MCF 10A (cell line): ENCODE results near the gene TERT. TPM values are rescaled to one million over a fixed set of nuclear protein-coding genes. Genes with fewer than 3 reads are reported as not detected.

Experiments used
- BruUV-seq: library from RNA; stranded (reverse); fragments of 400-500 nt; replicated peaks from 2 replicates; lab custom pipeline; 2021; lab: Mats Ljungman, UMichigan
- CTCF ChIA-PET: fragments of 300-600 bp; sonication (Branson Sonifier 250); formaldehyde crosslinking; extraction: SDS; loops from one replicate; lab custom pipeline; 2021; ENCODE audit warnings: antibody characterized with exemption, inconsistent platforms; lab: Yijun Ruan, JAX
- POLR2A ChIA-PET: fragments of 300-600, 350-650 bp; sonication (Branson Sonifier 250); formaldehyde crosslinking; extraction: SDS; loops from one replicate; lab custom pipeline; 2020; ENCODE audit warnings: antibody characterized with exemption, inconsistent platforms; lab: Yijun Ruan, JAX
- DNase-seq: peaks from one replicate; pipeline ENCODE4 v3.0.0-alpha.2; 2018; ENCODE audit not compliant: unreplicated experiment
- H3K27ac Mint-ChIP-seq: one replicate; pipeline ENCODE4 v1.8.0; 2022; ENCODE audit warnings: mild to moderate bottlenecking, low read depth, mixed read lengths; ENCODE audit not compliant: unreplicated experiment
- H3K27me3 Mint-ChIP-seq: one replicate; pipeline ENCODE4 v1.8.0; 2022; ENCODE audit warnings: mixed read lengths; ENCODE audit not compliant: insufficient read depth, unreplicated experiment
- H3K36me3 Mint-ChIP-seq: one replicate; pipeline ENCODE4 v1.8.0; 2022; ENCODE audit warnings: mild to moderate bottlenecking, moderate library complexity, mixed read lengths; ENCODE audit not compliant: insufficient read depth, unreplicated experiment
- H3K4me1 Mint-ChIP-seq: one replicate; pipeline ENCODE4 v1.8.0; 2022; ENCODE audit warnings: mixed read lengths; ENCODE audit not compliant: insufficient read depth, unreplicated experiment
- H3K4me3 Mint-ChIP-seq: one replicate; pipeline ENCODE4 v1.8.0; 2022; ENCODE audit warnings: mild to moderate bottlenecking, moderate library complexity, mixed read lengths; ENCODE audit not compliant: unreplicated experiment
- H3K9me3 Mint-ChIP-seq: one replicate; pipeline ENCODE4 v1.8.0; 2022; ENCODE audit warnings: mixed read lengths; ENCODE audit not compliant: unreplicated experiment
- intact Hi-C: fragments of 100-400 bp; cut with micrococcal nuclease; formaldehyde crosslinking; loops from 2 replicates; pipeline ENCODE4 v1.14.1; 2022
- total RNA-seq: library from RNA; stranded (reverse); gene quantifications from 2 replicates; pipeline ENCODE4 v1.2.3, GENCODE V29; 2022
- TF ChIP-seq, protein P1 (sequence below): fragments of 200-600 bp; IDR thresholded peaks from one replicate; pipeline ENCODE4 v1.8.0; 2022; ENCODE audit warnings: antibody characterized with exemption, mild to moderate bottlenecking; ENCODE audit not compliant: unreplicated experiment

TERT gene
- total RNA-seq, 1 experiment from 2014 or later: 0.16 TPM

DNA sequence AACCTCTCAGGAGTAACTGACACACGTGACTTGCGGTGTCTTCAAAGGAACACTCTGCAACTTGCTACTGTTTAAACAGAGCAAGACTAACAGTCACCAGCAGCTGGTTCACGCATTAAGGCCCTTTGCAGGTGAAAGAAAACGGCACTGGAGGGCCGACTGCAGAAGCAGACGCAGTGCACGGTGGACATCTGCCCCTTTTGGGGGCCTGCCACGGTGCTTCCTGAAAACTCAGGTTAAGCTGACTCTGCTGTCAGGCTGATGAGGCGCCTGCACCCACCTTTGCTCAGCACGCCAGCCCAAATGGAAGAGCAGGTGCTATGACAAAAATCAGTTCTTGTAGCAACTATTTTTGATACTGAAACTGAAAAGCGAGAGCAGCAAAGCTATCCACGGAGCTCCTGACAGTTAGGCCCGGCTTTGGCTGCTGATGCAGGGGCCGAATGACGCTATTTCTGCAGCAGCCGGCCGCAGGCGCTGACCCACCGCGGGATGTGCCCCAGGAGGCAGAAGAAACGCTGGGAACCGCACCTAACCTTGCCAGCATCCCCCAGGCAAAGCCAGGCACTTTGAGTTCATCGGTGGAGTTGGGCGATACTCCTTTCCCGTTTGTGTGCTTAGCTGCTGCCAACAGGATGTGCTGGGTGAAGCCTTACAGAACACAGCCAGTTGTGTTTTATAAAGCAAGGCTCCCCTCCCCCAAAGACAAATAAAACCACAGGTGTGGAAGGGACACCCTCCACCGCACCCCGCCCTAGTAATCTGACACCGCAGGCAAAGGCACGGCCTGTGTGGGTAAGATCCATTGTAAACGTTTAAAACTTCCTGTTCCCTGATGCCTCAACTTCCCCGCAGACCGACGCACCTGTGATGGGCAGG is 21.1 kb upstream of the TERT start:
- TF ChIP-seq, protein P1, sequence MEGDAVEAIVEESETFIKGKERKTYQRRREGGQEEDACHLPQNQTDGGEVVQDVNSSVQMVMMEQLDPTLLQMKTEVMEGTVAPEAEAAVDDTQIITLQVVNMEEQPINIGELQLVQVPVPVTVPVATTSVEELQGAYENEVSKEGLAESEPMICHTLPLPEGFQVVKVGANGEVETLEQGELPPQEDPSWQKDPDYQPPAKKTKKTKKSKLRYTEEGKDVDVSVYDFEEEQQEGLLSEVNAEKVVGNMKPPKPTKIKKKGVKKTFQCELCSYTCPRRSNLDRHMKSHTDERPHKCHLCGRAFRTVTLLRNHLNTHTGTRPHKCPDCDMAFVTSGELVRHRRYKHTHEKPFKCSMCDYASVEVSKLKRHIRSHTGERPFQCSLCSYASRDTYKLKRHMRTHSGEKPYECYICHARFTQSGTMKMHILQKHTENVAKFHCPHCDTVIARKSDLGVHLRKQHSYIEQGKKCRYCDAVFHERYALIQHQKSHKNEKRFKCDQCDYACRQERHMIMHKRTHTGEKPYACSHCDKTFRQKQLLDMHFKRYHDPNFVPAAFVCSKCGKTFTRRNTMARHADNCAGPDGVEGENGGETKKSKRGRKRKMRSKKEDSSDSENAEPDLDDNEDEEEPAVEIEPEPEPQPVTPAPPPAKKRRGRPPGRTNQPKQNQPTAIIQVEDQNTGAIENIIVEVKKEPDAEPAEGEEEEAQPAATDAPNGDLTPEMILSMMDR: no peak
- H3K4me3 Mint-ChIP-seq: no peak overlapping the region
- H3K9me3 Mint-ChIP-seq: no peaks in the 10 kb centered on the region
- peak; percentile 90 for DNase-seq
- no peak overlapping the region for H3K27ac Mint-ChIP-seq
- H3K36me3 Mint-ChIP-seq: peaks cover 41% of the 10 kb centered on the region
- ChIA-PET CTCF (interaction anchor here (1.2 kb wide), 1 partner anchor 142 kb away, joined by 3 read pairs; no protein-coding TSS in a partner anchor), POLR2A (interaction anchor here (0.5 to 2.4 kb wide), 3 partner anchors 10 to 905 kb away, joined by 3 to 12 read pairs (median 4); no protein-coding TSS in a partner anchor)
- no peaks in the 10 kb centered on the region for H3K27me3 Mint-ChIP-seq
- intact Hi-C loops: no loop called here
- no TSS peak for BruUV-seq
- peaks cover 8% of the 10 kb centered on the region for H3K4me1 Mint-ChIP-seq

- POLR2A ChIA-PET: no interaction called here
- TF ChIP-seq, protein P1: no peak
- no peaks in the 10 kb centered on the region for H3K9me3 Mint-ChIP-seq
- no peaks in the 10 kb centered on the region for H3K27me3 Mint-ChIP-seq
- peaks cover 8% of the 10 kb centered on the region for H3K4me1 Mint-ChIP-seq
- no TSS peak for BruUV-seq
- CTCF ChIA-PET: interaction anchor here (1.2 kb wide), 1 partner anchor 141 kb away, joined by 3 read pairs; no protein-coding TSS in a partner anchor
- no peak for DNase-seq
- H3K27ac Mint-ChIP-seq: no peak overlapping the region
- no peak overlapping the region for H3K4me3 Mint-ChIP-seq
- H3K36me3 Mint-ChIP-seq: peaks cover 33% of the 10 kb centered on the region
- intact Hi-C loops: no loop called here
Measured at GRCh38 chr5:1315018-1315708, 20.3 kb upstream of the TERT start.

DNA sequence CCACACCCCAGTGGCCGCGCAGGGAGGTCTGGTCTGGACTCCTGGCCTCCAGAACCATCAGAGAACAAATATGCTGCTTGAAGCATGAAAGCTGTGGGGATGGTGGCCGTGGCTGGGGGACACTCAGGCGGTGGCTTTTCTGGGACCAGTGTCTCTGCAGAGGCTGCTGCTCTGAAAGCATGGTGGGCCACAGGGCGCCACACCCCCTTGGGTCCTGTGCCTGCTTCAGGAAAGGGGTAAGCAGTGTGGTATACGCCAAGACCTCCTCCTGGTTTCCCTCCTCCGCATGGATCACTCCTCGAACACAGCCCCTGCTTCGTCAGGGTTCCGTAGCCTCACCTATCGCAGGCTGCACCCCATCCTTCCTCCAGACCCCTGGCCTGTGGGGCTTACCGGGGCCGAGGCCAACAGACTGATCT is 19.7 kb upstream of the TERT start:
- Mint-ChIP-seq H3K27me3 (no peaks in the 10 kb centered on the region), H3K9me3 (no peaks in the 10 kb centered on the region), H3K4me3 (no peak overlapping the region), H3K36me3 (peaks cover 29% of the 10 kb centered on the region), H3K27ac (no peak overlapping the region), H3K4me1 (peaks cover 8% of the 10 kb centered on the region)
- intact Hi-C loops: no loop called here
- TF ChIP-seq, protein P1: no peak
- ChIA-PET CTCF (no interaction called here), POLR2A (no interaction called here)
- DNase-seq: no peak
- BruUV-seq: no TSS peak
